LNCAP (cell line): ENCODE data around the gene STON1.
A peak's percentile ranks its signal among the peaks of the same experiment; 100 is the strongest.

Experiments used
- TF ChIP-seq, protein P1 (sequence below): fragments of 450-650 bp; IDR thresholded peaks from 2 replicates; pipeline ENCODE4 v1.5.1; 2017; ENCODE audit warnings: mild to moderate bottlenecking

The STON1 gene

DNA sequence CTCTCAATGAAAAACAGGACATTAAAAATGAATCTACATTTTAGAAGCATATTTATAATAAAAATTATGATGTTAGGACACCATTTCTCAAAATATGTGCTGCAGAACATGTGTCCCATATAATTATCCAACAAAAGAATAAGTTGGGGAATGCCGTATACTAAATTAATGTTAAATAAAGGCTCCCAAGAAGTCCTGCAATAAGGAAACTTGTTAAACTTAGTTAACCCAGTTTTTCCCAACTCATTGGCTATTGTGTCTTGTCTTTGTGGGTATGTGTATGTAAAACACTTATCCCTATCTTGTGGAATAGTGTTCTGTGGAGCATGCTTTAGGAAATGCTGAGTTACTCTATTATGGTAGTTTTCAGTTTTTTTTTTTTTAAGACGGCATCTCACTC is 62.1 kb downstream of the STON1 start:
- TF ChIP-seq, protein P1, sequence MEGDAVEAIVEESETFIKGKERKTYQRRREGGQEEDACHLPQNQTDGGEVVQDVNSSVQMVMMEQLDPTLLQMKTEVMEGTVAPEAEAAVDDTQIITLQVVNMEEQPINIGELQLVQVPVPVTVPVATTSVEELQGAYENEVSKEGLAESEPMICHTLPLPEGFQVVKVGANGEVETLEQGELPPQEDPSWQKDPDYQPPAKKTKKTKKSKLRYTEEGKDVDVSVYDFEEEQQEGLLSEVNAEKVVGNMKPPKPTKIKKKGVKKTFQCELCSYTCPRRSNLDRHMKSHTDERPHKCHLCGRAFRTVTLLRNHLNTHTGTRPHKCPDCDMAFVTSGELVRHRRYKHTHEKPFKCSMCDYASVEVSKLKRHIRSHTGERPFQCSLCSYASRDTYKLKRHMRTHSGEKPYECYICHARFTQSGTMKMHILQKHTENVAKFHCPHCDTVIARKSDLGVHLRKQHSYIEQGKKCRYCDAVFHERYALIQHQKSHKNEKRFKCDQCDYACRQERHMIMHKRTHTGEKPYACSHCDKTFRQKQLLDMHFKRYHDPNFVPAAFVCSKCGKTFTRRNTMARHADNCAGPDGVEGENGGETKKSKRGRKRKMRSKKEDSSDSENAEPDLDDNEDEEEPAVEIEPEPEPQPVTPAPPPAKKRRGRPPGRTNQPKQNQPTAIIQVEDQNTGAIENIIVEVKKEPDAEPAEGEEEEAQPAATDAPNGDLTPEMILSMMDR = no peak

DNA sequence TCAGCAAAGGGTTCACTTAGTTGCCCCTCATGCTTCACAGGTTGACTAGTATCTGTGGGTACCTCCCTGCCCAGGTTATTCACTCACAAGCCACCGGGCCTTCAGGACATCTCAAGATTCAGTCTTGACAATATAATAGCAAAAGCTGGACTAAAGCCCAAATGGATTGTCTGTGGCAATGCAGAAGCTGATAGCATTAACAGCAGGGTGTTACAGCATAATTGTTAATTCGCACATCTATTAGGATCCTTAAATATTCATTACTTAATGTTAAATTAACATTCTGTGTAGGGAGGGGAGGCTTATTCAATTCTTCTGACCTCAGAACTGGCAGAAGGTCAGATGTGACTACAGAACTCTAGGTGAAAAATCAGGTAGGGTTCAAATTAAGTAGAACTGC is 67.5 kb downstream of the STON1 start:
- TF ChIP-seq, protein P1 = no peak

DNA sequence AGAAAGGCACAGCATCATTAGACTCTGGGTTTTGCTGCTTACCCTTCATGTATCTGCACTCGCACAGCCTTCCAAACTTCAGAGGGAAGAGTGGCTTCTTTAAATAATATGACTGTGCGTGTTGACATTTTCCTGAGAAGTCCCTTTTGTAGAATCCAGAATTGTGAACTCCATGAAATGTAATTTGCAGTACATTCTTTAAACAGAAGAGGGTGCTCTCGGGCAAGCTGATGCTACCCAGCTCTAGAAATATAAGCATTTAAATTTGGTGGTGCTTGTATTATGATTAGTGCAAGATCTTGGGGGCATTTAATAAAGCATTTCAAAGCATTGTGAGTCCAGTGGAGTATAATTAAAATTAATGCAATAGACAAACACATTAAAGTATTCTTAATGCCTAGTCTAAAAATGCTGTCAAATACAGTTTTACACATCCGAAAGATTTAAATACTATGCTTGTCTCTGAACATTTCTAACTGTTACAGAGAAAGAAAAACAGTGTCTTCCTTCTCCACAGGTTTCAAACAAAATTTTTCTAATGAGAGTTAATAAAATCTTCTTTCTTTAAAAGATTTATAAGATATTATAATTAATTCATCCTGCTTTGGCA is 70.4 kb downstream of the STON1 start:
- TF ChIP-seq, protein P1 = peak; percentile 58

DNA sequence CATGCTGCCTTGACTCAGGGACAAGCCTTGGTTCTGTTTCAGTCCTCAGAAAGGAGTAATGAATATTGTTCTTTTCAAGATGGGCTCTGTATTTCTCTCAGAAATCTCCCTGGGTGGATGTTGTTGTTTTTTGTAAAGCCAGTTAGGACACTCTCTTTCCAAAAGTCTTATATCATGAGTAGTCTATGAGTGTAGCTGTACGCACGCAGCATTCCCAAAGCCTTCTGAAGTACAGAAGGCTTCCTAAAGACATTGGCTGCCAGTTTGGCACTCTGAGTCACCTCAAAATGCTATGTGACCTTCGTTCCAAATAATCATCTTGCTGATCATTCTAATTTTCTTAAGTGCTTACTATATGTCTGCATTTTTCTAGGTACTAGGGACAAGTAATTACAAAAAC is 71.0 kb downstream of the STON1 start:
- TF ChIP-seq, protein P1 = no peak

- TF ChIP-seq, protein P1 = peak; percentile 38; the same call in 1 of the 2 replicates
Observed at GRCh38 chr2:48601349-48601748, 71.4 kb downstream of the STON1 start.

DNA sequence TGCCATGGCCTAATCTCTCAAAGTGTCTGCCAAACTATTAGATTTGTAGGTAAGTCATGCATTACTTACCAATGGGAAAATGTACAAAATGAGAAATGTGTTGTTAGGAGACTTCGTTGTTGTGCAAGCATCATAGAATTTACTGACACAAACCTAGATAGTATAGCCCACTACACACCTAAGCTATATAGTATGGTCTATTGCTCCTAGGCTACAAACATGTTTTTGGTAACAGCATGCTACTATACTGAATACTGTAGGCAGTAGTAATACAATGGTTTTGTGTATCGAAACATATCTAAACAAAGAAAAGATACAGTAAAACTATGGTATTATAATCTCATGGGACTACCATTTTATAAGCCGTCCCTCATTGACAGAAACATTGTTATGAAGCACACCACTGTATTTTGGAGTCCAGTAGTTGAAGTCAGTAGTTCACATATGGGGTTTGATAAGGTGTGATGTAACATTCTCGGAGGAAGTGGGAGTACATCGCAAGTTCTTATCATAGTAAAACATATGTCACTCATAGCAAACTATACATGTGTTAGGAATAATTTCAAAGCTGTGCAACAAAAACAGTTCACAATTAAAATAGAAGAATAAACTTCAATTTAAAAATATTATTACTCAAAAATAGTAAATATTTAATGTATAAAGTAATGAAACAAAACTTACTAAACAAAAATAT is 75.7 kb downstream of the STON1 start:
- TF ChIP-seq, protein P1 = no peak

- TF ChIP-seq, protein P1 = no peak
Observed at GRCh38 chr2:48607307-48608014, 77.5 kb downstream of the STON1 start.
